MM.1S (cell line): Measurements from ENCODE around the gene DNAJB14.

ENCODE experiments used
- CTCF ChIP-seq: fragments of 300-600 bp; sonication (generic); IDR thresholded peaks from 2 replicates; pipeline ENCODE4 v1.5.1; 2016; ENCODE audit warnings: antibody characterized with exemption, low read length, mixed read lengths
- EZH2 ChIP-seq: fragments of 300-600 bp; sonication (generic); optimal IDR thresholded peaks from 2 replicates; pipeline ENCODE3; 2017; ENCODE audit warnings: low read depth, mild to moderate bottlenecking, antibody characterized with exemption, low read length, mixed read lengths
- EZH2phosphoT487 ChIP-seq: fragments of 300-600 bp; sonication (generic); IDR thresholded peaks from 2 replicates; pipeline ENCODE4 v1.6.1; 2018; ENCODE audit warnings: antibody characterized with exemption, low read length

GRCh38 chr4:99965674-99966350 lies 19.4 kb upstream of the DNAJB14 start:
- TF ChIP-seq CTCF (no peak), EZH2phosphoT487 (no peak), EZH2 (no peak)
